H1 (cell line): ENCODE results near the gene RPTOR. TPM values are rescaled to one million over a fixed set of nuclear protein-coding genes. Genes with fewer than 3 reads are reported as not detected.

Experiments used
- CTCF ChIA-PET: fragments of 300-600 bp; sonication (Branson Sonifier 250); formaldehyde crosslinking; loops from one replicate; lab custom pipeline; 2021; ENCODE audit not compliant: partially characterized antibody; lab: Charles Lee
- POLR2A ChIA-PET: fragments of 300-600 bp; sonication (Branson Sonifier 250); formaldehyde crosslinking; loops from one replicate; lab custom pipeline; 2021; ENCODE audit warnings: inconsistent platforms; ENCODE audit not compliant: partially characterized antibody; lab: Charles Lee
- DNase-seq, 2 experiments: peaks; one replicate each; pipeline versions ENCODE4 v3.0.0 to v3.0.0-alpha.2; 2010 to 2022; ENCODE audit warnings: low spot score in 2 of 2, low read depth in 1 of 2, mixed read lengths in 1 of 2
- FAIRE-seq: peaks from 2 replicates; lab custom pipeline; 2011; peaks lifted over from hg19 to GRCh38; lab: Jason Lieb, UNC
- H2AFZ ChIP-seq: 2 replicates; pipeline ENCODE4 v1.8.1; 2012; ENCODE audit warnings: low read length, inconsistent platforms
- H2AK5ac ChIP-seq: 2 replicates; pipeline ENCODE4 v1.6.1; 2013; ENCODE audit warnings: low read depth, low read length
- H2BK120ac ChIP-seq: replicated peaks from 2 replicates; pipeline ENCODE3; 2013; ENCODE audit warnings: low read depth, low read length, inconsistent platforms
- H2BK12ac ChIP-seq: 2 replicates; pipeline ENCODE4 v1.6.1; 2013; ENCODE audit warnings: low read depth, low read length
- H2BK15ac ChIP-seq: 2 replicates; pipeline ENCODE4 v1.6.1; 2013; ENCODE audit warnings: low read length
- H2BK20ac ChIP-seq: 2 replicates; pipeline ENCODE4 v1.6.1; 2013; ENCODE audit warnings: low read length
- H2BK5ac ChIP-seq: 2 replicates; pipeline ENCODE4 v1.6.1; 2013; ENCODE audit warnings: low read depth, low read length
- H3K14ac ChIP-seq: 2 replicates; pipeline ENCODE4 v1.6.1; 2013; ENCODE audit warnings: inconsistent platforms; ENCODE audit not compliant: insufficient read length
- H3K18ac ChIP-seq: 2 replicates; pipeline ENCODE4 v1.6.1; 2013; ENCODE audit warnings: low read length; ENCODE audit errors: extremely low read depth
- H3K23ac ChIP-seq: 2 replicates; pipeline ENCODE4 v1.6.1; 2013; ENCODE audit warnings: inconsistent platforms; ENCODE audit not compliant: insufficient read length
- H3K23me2 ChIP-seq: 2 replicates; pipeline ENCODE4 v1.6.1; 2013; ENCODE audit warnings: low read depth, low read length
- H3K27ac ChIP-seq: 2 replicates; pipeline ENCODE4 v1.6.1; 2011; ENCODE audit warnings: low read depth, low read length, inconsistent platforms
- H3K27me3 ChIP-seq, 4 experiments: replicated peaks in 1 of 4; 1 replicate in 1 of 4; 2 replicates in 3 of 4; pipeline versions ENCODE4 v1.6.1 to v1.8.1; 2011 to 2013; ENCODE audit warnings: low read length in 3 of 4, mild to moderate bottlenecking in 3 of 4, inconsistent platforms in 2 of 4, mixed read lengths in 2 of 4, moderate library complexity in 1 of 4; ENCODE audit not compliant: control insufficient read depth in 3 of 4, insufficient read depth in 3 of 4; ENCODE audit errors: extremely low read depth in 1 of 4
- H3K36me3 ChIP-seq, 4 experiments: 2 replicates each; pipeline versions ENCODE4 v1.6.1 to v1.8.1; 2011 to 2013; ENCODE audit warnings: mild to moderate bottlenecking in 4 of 4, low read length in 3 of 4, moderate library complexity in 2 of 4, control low read depth in 1 of 4, inconsistent platforms in 1 of 4; ENCODE audit not compliant: insufficient read depth in 4 of 4, control insufficient read depth in 2 of 4
- H3K4ac ChIP-seq: replicated peaks from 2 replicates; pipeline ENCODE3; 2013; ENCODE audit warnings: low read length, low read depth, mixed read lengths, inconsistent platforms; ENCODE audit not compliant: insufficient read length
- H3K4me1 ChIP-seq, 4 experiments: replicated peaks in 1 of 4; 1 replicate in 1 of 4; 2 replicates in 3 of 4; pipeline versions ENCODE4 v1.6.1 to v1.8.1; 2011 to 2013; ENCODE audit warnings: low read length in 3 of 4, inconsistent platforms in 2 of 4, mixed read lengths in 1 of 4; ENCODE audit not compliant: insufficient read depth in 4 of 4, control insufficient read depth in 3 of 4
- H3K4me2 ChIP-seq, 2 experiments: 2 replicates each; pipeline versions ENCODE4 v1.6.1 to v1.8.1; 2011 to 2013; ENCODE audit warnings: low read depth in 2 of 2, low read length in 2 of 2, control low read depth in 1 of 2, inconsistent platforms in 1 of 2, mild to moderate bottlenecking in 1 of 2; ENCODE audit not compliant: insufficient read depth in 1 of 2
- H3K4me3 ChIP-seq, 4 experiments: fragments of 200-600, 300-600 bp in 1 of 4; sonication (generic), shearing (Covaris generic), sonication (Bioruptor Twin) in 1 of 4; 2 replicates each; pipeline versions ENCODE4 v1.5.1 to v1.8.1; 2011 to 2016; ENCODE audit warnings: low read length in 4 of 4, low read depth in 3 of 4, control low read depth in 2 of 4, inconsistent platforms in 2 of 4, mild to moderate bottlenecking in 2 of 4, mixed read lengths in 1 of 4, moderate library complexity in 1 of 4; ENCODE audit not compliant: insufficient read depth in 2 of 4; ENCODE audit errors: extremely low read depth in 1 of 4
- H3K56ac ChIP-seq: replicated peaks from 2 replicates; pipeline ENCODE3; 2013; ENCODE audit warnings: low read depth, mild to moderate bottlenecking, mixed read lengths, low read length, inconsistent platforms; ENCODE audit not compliant: insufficient read length
- H3K79me1 ChIP-seq: 2 replicates; pipeline ENCODE4 v1.6.1; 2013; ENCODE audit warnings: low read depth, low read length, control low read depth
- H3K79me2 ChIP-seq, 2 experiments: 2 replicates each; pipeline versions ENCODE4 v1.6.1 to v1.8.1; 2012 to 2013; ENCODE audit warnings: low read length in 2 of 2, mild to moderate bottlenecking in 2 of 2, inconsistent platforms in 1 of 2; ENCODE audit not compliant: insufficient read depth in 2 of 2, control insufficient read depth in 1 of 2
- H3K9ac ChIP-seq, 4 experiments: replicated peaks in 1 of 4; 1 replicate in 1 of 4; 2 replicates in 3 of 4; pipeline versions ENCODE4 v1.6.1 to v1.8.1; 2011 to 2013; ENCODE audit warnings: low read depth in 3 of 4, low read length in 3 of 4, control low read depth in 2 of 4, mild to moderate bottlenecking in 2 of 4, moderate library complexity in 2 of 4, inconsistent platforms in 1 of 4; ENCODE audit errors: extremely low read depth in 1 of 4
- H3K9me3 ChIP-seq, 2 experiments: 2 replicates each; pipeline versions ENCODE4 v1.6.1 to v1.8.1; 2012 to 2013; ENCODE audit warnings: mild to moderate bottlenecking in 2 of 2, moderate library complexity in 2 of 2, control low read depth in 1 of 2, inconsistent platforms in 1 of 2, low read depth in 1 of 2, low read length in 1 of 2, mixed read lengths in 1 of 2; ENCODE audit not compliant: insufficient read depth in 2 of 2
- H4K20me1 ChIP-seq, 2 experiments: replicated peaks in 1 of 2; 2 replicates each; pipeline versions ENCODE3 to v1.8.1; 2011 to 2013; ENCODE audit warnings: inconsistent platforms in 2 of 2, low read length in 2 of 2, mild to moderate bottlenecking in 1 of 2; ENCODE audit not compliant: insufficient read depth in 2 of 2, control insufficient read depth in 1 of 2
- H4K5ac ChIP-seq: 2 replicates; pipeline ENCODE4 v1.6.1; 2013; ENCODE audit warnings: low read length, low read depth, mixed read lengths, inconsistent platforms; ENCODE audit not compliant: insufficient read length
- H4K8ac ChIP-seq: 2 replicates; pipeline ENCODE4 v1.8.0; 2013; ENCODE audit warnings: mild to moderate bottlenecking, moderate library complexity, low read length, inconsistent platforms; ENCODE audit not compliant: insufficient read depth; ENCODE audit errors: extremely low read depth
- H4K91ac ChIP-seq: replicated peaks from 2 replicates; pipeline ENCODE3; 2013; ENCODE audit warnings: low read length, mixed read lengths, inconsistent platforms; ENCODE audit not compliant: insufficient read length
- CHD2 ChIP-seq: IDR thresholded peaks from 2 replicates; pipeline ENCODE4 v1.6.1; 2012; ENCODE audit warnings: low read length, improper control_type of control experiment
- CREB1 ChIP-seq: IDR thresholded peaks from 2 replicates; pipeline ENCODE4 v1.6.1; 2012; ENCODE audit warnings: inconsistent platforms
- CTBP2 ChIP-seq: IDR thresholded peaks from 2 replicates; pipeline ENCODE4 v1.7.0; 2011; ENCODE audit warnings: borderline replicate concordance, mild to moderate bottlenecking, moderate library complexity, mixed read lengths, low read length; ENCODE audit not compliant: insufficient read depth, insufficient read length
- GTF2F1 ChIP-seq: IDR thresholded peaks from 2 replicates; pipeline ENCODE4 v1.6.1; 2012; ENCODE audit warnings: low read depth, low read length, improper control_type of control experiment, borderline replicate concordance
- KDM1A ChIP-seq: fragments of 200-600, 300-600 bp; sonication (generic); IDR thresholded peaks from 2 replicates; pipeline ENCODE4 v1.7.1; 2016; ENCODE audit warnings: mild to moderate bottlenecking, low read length, borderline replicate concordance
- NANOG ChIP-seq: IDR thresholded peaks from 2 replicates; pipeline ENCODE4 v1.6.1; 2011; ENCODE audit warnings: low read length, low read depth, mild to moderate bottlenecking, inconsistent platforms; ENCODE audit not compliant: insufficient read depth, poor library complexity, severe bottlenecking
- POLR2A ChIP-seq, 2 experiments: IDR thresholded peaks; 1 replicate in 1 of 2; 2 replicates in 1 of 2; pipeline ENCODE4 v1.6.1; 2011; ENCODE audit warnings: low read depth in 2 of 2, low read length in 2 of 2, mild to moderate bottlenecking in 2 of 2; ENCODE audit errors: control extremely low read depth in 1 of 2
- POU5F1 ChIP-seq: IDR thresholded peaks from 2 replicates; pipeline ENCODE4 v1.6.1; 2011; ENCODE audit warnings: low read depth, mild to moderate bottlenecking, low read length, moderate library complexity
- TBP ChIP-seq: IDR thresholded peaks from 2 replicates; pipeline ENCODE4 v1.6.1; 2011; ENCODE audit warnings: low read depth, low read length, improper control_type of control experiment
- TEAD4 ChIP-seq: IDR thresholded peaks from 2 replicates; pipeline ENCODE4 v1.6.1; 2012; ENCODE audit warnings: low read depth, low read length, inconsistent platforms, mixed read lengths
- WGBS, 2 experiments: shearing (Covaris generic) in 1 of 2; methylation state at CpG; one replicate each; pipeline versions ENCODE4 v1.1.6 to v1.1.7; 2013 to 2015; ENCODE audit warnings: low lambda C conversion rate in 2 of 2, mixed read lengths in 2 of 2, inconsistent platforms in 1 of 2, low coverage in 1 of 2, missing lambda C conversion rate in 1 of 2; ENCODE audit not compliant: insufficient replicate concordance in 2 of 2, insufficient coverage in 1 of 2, insufficient read length in 1 of 2; ENCODE audit errors: extremely low coverage in 1 of 2, missing lambda C conversion rate in 1 of 2; 5-methylcytosine and 5-hydroxymethylcytosine counted together
- polyA plus RNA-seq, 7 experiments: library from polyadenylated mRNA; depleted of rRNA in 3 of 7; stranded (reverse) in 5 of 7; unstranded in 2 of 7; fragments of >200 nt in 5 of 7; fragments of 200-250 nt in 2 of 7; gene quantifications; 1 replicate in 5 of 7; 2 replicates in 1 of 7; 4 replicates in 1 of 7; pipeline versions ENCODE4 v1.2.1 to v1.2.3, GENCODE V29; 2011 to 2013; ENCODE audit warnings: missing spikeins in 2 of 7, mixed read lengths in 2 of 7
- total RNA-seq: library from RNA; stranded (reverse); fragmentation: NEBNext Ultra II Directional; extraction: Animal tissue kit (Norgen Biotek cat#: 25700); gene quantifications from 2 replicates; pipeline ENCODE4 v1.2.1, GENCODE V29; 2021
- TF ChIP-seq, protein P1 (sequence below), 3 experiments: IDR thresholded peaks; 1 replicate in 2 of 3; 2 replicates in 1 of 3; pipeline versions ENCODE4 v1.5.1 to v1.6.1; 2011; ENCODE audit warnings: low read length in 3 of 3, mild to moderate bottlenecking in 3 of 3, inconsistent platforms in 2 of 3, low read depth in 1 of 3, moderate library complexity in 1 of 3; ENCODE audit not compliant: insufficient read depth in 1 of 3; ENCODE audit errors: control extremely low read depth in 1 of 3

The RPTOR gene
- total and polyA plus RNA-seq, 2 of the 8 experiments (the other 6 are each of a cell fraction or from before 2014, with no cell fraction given): 6.9 to 28.7 TPM

DNA sequence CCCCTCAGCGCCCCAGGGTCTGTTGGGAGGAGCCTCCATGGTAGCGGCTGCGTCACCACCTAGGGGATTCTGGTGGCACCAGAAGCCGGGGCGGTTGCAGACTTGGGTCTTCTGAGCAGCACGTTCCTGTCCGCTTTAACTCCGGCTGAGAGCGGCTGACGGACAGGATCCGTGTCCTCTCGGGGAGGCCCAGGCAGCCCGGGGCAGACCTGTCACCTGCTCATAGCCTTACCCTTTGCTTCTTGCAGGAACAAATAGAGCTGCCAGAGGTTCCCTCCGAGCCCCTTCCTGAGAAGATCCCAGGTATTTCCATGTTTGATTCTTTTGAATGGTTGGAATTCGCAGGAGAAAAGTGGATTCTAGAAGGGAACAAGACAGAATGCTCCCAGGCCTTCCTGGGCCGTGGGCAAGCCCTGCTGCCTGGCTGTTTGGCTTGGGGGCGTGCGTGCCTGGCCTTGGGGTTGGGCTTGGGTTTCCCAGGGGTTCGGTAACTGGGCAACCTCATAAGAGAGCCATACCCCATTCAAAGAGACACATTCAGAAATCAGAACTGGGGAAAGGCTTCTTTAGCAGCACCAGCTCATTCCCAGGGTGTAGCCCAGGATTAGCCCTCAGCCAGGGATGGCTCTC lies 453.6 kb downstream of the RPTOR start:
- Histone ChIP-seq H2BK20ac (no peak overlapping the region), H3K79me1 (no peaks in the 10 kb centered on the region; the same call in 1 of the 2 replicates), H4K5ac (no peak overlapping the region), H3K27ac (no peak overlapping the region), H3K79me2 (no peaks in the 10 kb centered on the region; a peak in 1 of 4 replicates), H4K20me1 (peaks cover 3 to 20% of the 10 kb centered on the region in 2 experiments), H2BK15ac (no peak overlapping the region), H3K4me2 (no peak overlapping the region), H3K9me3 (no peaks in the 10 kb centered on the region), H3K23me2 (no peaks in the 10 kb centered on the region), H2AK5ac (no peak overlapping the region), H3K18ac (no peak overlapping the region), H4K91ac (no peak overlapping the region), H2BK5ac (no peak overlapping the region), H3K36me3 (peaks cover 0 to 8% (median 1%) of the 10 kb centered on the region in 4 experiments; a peak in 3 of 8 replicates), H4K8ac (peak overlapping the region; percentile 85; the same call in 1 of the 2 replicates), H3K9ac (no peak overlapping the region), H3K14ac (no peak overlapping the region), H3K4me3 (no peak overlapping the region), H3K4ac (no peak overlapping the region), H3K4me1 (no peaks in the 10 kb centered on the region), H3K23ac (no peak overlapping the region), H2BK12ac (no peak overlapping the region), H2BK120ac (no peak overlapping the region), H3K56ac (no peak overlapping the region), H3K27me3 (peaks cover 0 to 7% (median 2%) of the 10 kb centered on the region in 4 experiments; a peak in 3 of 7 replicates), H2AFZ (no peak overlapping the region)
- WGBS, 2 experiments: 95% methylated on average over 19 of the region's 19 CpGs; no CpG with 5 or more reads in 1 of the 2 experiments
- CTCF ChIA-PET: interaction anchor here (0.7 to 1.5 kb wide), 5 partner anchors 9 to 105 kb away, joined by 3 to 5 read pairs (median 4); no protein-coding TSS in a partner anchor
- POLR2A ChIA-PET: no interaction called here
- FAIRE-seq (no peak), DNase-seq (no peak)
- TF ChIP-seq KDM1A (no peak), TBP (no peak), NANOG (no peak), TEAD4 (no peak), POU5F1 (no peak), CTBP2 (no peak), GTF2F1 (no peak), CREB1 (no peak), POLR2A (IDR thresholded peaks at IDR 0.05; ENCODE audit: control extremely low read depth in 1 of 2, low read depth in 2 of 2, low read length in 2 of 2) (no peak), CHD2 (no peak)
- TF ChIP-seq, protein P1, sequence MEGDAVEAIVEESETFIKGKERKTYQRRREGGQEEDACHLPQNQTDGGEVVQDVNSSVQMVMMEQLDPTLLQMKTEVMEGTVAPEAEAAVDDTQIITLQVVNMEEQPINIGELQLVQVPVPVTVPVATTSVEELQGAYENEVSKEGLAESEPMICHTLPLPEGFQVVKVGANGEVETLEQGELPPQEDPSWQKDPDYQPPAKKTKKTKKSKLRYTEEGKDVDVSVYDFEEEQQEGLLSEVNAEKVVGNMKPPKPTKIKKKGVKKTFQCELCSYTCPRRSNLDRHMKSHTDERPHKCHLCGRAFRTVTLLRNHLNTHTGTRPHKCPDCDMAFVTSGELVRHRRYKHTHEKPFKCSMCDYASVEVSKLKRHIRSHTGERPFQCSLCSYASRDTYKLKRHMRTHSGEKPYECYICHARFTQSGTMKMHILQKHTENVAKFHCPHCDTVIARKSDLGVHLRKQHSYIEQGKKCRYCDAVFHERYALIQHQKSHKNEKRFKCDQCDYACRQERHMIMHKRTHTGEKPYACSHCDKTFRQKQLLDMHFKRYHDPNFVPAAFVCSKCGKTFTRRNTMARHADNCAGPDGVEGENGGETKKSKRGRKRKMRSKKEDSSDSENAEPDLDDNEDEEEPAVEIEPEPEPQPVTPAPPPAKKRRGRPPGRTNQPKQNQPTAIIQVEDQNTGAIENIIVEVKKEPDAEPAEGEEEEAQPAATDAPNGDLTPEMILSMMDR (IDR thresholded peaks at IDR 0.05; ENCODE audit: control extremely low read depth in 1 of 3, insufficient read depth in 1 of 3, low read depth in 1 of 3, low read length in 3 of 3): no peak
